HG02642 (cell line): ENCODE data around the gene BCAS1.

Experiments used
- ATAC-seq: cut with Tn5 transposase; IDR thresholded peaks from one replicate; pipeline ENCODE4 v1.9.1; 2021; ENCODE audit warnings: mild to moderate bottlenecking; ENCODE audit not compliant: unreplicated experiment, poor library complexity

BCAS1 gene

DNA sequence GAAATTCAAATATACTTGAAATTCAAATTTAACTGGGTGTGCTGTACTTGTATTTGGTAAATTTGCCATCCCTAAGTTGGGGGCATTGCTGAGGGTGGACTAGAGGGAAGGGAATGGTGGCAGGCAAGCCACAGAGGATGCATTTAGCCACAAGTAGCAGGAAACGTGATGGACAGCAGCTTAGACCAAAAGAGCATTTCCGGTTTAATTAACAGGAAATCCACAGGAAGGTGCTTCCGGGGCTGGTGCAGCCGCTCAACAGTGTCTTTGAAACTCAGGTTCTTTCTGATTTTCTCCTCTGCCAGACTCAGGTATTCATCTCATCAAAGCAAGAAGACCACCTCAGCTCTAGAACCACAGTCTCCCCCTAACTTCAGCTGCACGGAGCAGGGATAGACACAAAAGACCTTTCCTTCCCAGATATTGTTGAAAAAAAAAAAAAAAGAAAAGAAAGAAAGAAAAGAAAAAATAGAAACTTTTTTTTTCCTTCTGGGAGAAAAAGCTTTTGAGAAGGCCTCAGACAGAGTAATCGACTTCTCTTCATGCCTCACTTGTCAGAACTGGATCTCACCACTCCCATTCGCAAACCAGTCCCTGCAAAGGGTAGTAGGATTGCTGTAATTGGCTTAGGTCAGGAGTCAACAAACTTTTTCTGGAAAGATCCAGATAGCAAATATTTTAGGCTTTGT, 8.0 kb upstream of the BCAS1 start:
- ATAC-seq: no peak

DNA sequence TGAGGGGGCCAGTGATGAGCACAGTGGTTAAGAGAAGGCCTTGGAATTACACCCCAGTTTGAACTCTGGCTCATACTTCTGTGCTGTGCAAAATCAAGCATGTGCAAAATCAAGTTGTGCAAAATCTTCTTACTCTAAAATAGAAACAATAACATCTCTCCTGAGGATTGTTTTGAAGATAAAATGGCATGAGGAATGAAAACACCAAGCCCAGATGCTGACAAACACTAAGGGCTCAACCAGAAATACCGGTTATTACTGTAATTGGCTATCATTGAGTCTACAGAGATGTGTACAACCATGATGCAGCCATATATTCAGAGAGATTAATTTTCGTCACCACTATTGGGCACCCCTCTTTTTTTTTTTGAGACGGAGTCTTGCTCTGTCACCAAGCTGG, 5.9 kb upstream of the BCAS1 start:
- ATAC-seq: no peak

DNA sequence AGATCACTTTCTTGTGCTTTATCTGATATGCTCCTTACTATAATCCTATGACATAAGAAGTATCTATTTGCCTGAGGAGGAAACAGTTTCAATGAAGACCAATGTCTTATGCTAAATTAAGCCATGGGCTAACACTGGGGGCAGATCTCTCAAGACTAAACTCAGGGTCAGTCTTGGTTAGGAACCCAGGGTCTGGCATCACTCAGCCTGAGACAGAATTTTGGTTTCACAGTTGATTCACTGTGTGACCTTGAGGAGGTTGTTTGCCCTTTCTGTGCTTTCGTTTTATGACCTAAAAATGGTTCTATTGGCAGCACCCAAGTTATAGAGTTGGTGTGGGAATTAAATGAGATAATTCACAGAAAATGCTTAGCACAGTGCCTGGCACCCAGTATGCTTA, 4.9 kb upstream of the BCAS1 start:
- no peak for ATAC-seq

DNA sequence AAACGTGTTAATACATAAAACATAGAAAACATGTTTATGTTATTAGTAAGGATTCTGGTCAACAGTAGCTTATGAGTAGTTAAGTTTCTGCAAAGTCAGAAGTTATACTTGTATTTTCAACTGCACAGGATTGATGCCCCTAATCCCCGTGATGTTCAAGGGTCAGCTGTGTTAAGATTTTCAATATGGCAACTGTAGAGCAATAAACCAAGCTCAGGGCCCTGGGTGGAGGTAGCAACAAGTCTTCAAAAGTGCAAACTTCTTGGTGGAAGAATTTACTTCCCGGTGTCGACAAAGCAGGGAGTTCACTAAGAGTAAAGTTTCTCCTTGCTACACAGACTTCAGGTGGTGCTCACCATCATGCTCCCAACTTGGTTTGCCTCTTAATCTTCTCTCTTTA, 4.1 kb upstream of the BCAS1 start:
- ATAC-seq: no peak

DNA sequence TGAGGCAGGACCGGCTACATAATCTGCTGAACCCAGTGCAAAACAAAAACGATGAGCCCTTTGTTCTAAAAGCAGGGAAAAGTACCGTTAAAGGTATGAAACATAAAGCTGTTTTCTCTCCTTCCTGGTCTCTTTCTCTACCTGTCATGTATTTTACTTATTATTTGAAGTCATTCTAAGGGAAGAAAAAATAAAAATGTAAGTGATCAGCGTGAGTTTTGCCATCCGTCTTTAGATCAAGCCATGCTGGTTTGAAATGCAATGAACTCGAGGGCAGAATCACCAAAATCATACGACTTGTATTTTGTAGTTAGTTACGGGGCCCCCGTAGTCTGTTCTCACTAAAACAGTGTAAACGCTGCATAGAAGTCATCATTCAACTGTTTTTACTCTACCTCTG, 2.9 kb upstream of the BCAS1 start:
- ATAC-seq: no peak

DNA sequence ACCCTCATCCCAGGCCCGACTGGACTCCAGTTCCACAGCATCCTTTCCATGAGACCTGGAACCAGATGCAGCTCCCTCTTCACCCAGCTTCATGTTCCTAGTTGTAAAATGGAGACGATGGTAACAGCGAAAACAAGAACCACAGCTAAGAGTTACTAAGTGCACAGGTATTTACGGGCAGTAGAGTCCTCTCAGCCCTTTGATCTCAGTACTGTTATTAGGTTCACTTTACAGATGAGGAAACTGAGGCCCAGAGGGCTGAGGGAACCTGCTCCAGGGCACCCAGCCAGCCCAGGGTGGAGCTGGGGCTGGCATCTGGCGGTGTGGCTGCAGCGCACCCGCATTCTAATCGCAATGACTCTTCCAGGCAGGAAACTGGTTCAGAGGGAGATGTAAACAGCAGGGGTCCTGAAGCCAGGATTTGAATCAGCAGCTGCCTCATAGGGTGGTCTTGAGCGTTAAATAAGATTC, 858 bp downstream of the BCAS1 start:
- ATAC-seq: no peak

DNA sequence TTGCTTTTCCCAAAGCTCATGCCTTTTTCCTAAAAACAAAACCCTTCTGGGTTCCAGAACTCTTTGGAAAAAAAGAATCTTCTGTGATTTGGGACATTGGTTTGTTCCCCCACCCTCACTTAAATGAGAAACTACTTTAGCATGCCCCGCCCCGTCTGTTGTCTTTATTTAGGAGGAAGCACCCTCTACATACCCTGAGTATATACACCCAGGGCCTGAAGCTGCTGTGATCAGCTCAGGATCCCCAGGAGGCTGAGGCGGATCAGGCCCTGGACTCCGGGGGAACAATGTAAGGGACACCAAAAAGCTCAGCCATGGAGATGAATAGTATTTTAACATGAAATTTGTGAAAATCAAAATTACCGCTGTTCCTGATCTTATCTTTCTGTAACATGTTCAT, 1.4 kb downstream of the BCAS1 start:
- no peak for ATAC-seq

DNA sequence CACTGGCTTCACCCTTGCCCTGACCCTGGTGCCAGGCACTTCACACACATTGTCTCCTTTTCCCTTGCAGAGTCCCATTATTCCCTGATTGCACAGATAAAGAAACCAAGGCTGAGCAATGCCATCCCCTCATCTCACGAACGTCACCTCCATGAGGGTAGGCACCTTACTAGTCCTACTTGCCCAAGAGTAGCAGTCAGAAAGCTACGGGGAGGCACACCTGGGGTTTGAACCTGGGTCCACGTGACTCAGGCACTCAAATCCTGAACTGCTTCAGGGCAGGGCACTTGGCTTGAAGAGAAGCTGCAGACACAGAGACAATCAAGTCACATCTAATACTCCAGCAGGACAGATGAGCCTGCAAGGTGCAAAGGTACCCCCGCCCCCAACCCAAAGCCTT, 1.9 kb downstream of the BCAS1 start:
- no peak for ATAC-seq

DNA sequence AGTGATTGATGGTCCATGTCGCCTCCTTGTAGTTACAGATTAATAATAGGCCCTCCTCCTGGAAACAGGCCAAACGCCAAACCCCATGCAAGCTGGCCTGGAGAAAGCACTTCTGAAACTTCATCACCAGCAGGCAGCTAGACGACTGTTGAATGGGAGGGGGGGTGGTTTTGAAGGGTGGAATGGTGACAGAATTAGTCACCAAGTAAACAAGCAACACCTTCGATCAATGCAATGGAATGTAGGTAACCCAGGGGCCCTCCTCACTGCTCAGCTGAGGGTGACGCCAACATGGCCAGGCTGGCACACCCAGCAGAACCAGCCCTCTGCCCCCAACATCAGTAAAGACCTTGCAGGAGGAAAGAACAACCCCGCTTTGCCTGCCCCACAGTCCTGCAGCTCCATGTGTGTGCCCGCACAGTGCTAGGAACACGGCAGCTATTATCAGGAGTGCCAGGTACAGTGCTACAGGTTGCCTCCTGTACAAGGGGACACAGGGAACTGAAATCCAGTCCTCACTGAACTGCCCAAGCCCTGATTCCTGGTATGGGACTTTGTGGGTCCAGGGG, 2.7 kb downstream of the BCAS1 start:
- peak; percentile 51 for ATAC-seq

DNA sequence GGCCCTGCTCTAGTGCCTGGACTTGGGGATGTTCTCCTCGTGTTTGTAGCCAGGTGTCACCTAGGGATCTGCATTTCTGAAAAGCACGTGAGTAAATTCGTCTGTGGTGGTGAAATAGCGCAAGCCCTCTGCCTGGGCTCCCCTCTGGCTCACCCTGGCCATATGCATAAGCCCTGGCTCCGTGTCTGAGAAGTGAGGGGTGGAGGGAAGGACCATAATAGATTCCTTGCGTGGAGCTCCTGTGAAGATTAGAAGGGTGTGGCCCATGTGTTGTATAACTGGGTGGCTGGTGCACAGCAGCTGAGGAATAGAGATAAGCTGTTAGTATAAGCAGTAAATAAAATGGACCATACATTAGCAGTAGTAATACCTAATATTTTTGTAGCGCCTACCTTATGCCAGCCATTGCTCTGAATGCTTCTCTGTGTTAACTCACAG, 4.8 kb downstream of the BCAS1 start:
- no peak for ATAC-seq

DNA sequence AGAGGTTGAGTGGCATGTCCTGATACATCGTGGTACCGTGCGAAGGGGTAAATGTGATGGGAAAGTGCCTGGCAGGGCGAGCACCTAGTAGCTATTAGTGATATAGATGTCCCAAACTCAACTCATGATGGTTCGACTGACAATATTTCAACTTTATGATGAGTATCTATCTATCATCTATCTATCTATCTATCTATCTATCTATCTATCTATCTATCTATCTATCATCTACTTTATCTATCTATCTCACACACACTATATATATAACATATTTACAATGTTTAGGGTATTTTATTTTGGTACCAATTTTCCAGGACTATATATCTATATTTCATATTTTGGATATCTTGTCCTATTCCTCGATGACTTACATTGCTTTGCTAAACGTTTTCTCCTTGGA, 5.5 kb downstream of the BCAS1 start:
- ATAC-seq: no peak

DNA sequence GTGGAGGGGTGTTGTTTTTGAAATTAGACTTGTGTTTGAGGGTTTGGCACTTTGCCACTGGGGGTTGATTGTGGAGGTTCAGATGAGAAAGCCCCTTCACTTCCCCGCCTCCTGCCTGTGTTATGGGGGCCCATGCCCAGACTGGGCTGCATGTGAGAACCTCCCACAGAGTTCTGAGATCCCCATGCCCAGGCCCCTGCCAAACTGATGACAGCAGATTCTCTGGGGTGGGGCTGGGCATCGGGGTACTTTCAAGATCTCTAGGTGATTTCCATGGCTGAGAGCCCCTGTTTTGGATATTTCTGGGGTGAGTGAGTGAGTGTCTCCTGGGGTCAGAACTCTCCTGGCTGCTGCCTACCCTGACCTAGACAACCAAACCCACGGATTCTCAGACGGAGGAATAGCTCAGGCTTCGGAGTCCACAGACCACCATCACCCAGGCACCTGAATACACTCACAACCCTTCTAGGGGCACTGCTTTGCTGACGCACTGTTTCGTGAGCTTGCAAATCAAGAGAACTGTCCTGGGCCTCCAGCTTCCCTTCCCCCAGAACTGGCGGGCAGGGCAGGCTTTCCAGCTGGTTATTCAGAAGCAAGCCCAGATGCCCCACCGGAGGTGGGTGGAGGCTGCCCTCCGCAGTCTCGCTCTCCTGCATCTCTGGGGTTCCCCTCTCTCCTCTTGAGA, 6.3 kb downstream of the BCAS1 start:
- peak; percentile 40 for ATAC-seq

DNA sequence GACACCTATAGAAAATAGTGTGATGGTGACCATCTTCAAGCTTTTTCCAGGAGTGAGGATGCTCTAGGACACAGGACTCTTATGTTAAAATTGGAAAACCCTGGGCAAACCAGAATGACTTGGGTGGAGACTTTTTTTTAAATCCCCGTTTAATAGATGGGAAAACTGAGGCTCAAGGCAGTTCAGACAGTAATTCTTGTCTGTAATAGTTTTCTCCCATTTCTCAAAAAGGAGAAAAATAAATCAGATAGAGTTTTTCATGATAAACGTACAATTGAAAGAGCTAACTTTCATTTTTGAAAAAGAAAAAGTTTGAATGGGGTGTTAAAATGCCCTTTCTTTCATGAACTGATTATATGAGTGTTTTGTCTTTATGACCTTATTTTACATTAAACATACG, 6.8 kb downstream of the BCAS1 start:
- ATAC-seq: no peak

DNA sequence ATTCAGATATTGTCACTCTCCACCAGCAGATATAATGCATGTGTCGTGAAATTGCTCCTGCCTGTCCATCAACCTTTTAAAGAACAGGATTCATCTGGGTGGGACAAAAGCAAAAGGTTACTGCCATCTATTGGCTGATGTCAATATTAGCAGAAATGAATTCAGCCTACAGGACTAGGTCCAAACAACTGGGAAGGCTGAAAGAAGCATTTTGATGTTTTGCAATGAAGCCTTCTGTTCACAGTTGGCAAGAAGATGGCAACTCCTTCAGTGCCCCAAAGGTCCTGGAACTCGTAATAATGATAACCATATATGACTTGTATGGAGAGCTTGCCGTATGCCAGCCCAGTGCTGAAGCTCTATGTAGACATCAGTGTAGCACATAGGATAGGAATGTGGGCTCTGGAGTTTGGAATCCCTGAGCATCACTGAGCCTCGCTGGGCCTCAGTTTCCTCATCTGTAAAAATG, 7.5 kb downstream of the BCAS1 start:
- no peak for ATAC-seq

DNA sequence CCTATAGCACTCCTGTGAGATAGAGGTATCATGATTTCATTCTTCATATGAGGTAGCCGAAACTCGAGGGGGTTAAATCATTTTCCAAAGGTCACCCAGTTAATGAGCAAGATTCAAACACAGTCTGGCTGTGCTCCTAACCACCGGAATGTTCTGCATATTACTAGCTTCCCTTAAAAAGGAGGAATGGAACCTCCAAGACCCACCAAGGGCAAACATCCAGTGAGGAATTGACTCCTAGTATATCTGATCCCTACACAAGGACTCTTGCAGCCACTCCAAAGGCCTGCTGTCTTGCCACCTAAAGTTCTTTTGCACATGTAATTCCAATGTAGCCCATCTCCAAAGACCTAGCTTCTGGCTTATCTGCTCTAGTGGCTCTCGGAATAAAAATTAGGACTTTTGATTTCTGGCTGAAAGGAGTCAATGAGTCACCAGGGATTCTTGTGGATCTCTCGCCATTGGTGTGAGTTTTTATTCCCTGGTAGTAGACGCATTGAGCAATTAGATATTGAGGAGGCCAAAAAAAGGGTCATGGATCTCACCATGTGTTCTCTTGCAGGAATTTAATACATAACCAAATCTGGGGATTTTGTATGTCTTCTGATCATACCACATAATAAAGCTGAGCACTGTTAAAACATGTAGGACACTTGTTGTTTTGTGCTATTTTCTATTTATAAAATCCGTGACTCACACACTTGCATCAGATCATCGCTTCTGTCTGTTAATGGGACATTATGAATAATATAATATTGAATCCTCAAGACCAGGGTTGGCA, 9.1 kb downstream of the BCAS1 start:
- ATAC-seq: no peak

DNA sequence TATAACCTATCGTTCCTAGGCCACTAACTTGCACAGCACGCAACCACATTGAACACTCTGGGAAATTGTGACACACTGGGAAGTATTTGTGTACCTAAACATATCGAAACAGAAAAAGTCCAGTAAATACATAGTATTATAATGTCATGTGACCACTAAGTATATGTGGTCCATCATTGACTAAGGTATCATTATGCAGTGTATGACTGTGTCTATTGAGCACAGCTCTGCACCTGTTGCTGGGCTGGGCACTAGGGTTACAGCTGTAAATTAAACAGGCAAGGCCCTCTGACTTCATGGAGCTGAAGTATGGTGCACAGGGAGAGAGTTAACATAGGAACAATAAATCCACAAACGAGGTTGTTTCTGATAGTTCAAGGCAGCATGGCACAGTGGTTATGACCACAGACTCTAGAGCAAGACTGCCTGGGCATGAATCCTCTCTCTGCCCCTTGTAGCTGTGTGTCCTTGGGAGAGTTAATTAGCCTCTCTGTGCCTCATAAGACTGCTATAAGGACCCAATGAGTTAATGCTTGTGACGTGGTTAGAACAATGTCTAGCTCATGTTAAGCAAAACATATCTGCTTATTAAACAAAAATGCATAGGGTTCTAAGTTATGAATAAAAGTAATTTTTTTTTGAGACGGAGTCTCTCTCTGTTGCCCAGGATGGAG, 10.6 kb downstream of the BCAS1 start:
- ATAC-seq: no peak

DNA sequence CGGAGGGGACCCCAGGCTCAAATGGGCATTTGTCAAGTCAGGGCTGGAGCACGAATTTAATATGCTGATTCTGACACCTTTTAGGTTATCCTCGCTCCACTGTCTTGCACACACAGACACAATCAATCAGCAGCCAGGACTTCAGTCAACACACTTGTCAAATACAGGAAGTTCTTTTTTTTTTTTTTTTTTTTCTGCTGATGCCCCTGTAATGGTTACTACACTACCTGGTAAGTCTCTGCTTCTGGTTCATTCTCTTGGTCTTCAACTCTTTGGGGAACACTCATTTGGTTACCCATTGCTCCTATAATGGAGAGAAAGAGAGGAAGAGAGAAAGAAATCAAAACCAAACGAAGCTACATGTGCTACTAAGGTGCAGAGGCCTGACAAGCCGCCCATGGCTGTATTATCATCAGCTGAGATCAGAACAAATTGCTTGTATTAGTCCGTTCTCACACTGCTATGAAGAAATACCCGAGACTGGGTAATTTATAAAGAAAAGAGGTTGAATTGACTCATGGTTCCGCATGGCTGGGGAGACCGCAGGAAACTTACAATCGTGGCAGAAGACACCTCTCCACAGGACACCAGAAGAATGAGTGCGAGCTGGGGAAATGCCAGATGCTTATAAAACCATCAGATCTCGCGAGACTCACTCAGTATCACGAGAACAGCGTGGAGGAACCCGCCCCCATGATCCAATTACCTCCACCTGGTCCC, 11.8 kb downstream of the BCAS1 start:
- peak; percentile 59 for ATAC-seq

DNA sequence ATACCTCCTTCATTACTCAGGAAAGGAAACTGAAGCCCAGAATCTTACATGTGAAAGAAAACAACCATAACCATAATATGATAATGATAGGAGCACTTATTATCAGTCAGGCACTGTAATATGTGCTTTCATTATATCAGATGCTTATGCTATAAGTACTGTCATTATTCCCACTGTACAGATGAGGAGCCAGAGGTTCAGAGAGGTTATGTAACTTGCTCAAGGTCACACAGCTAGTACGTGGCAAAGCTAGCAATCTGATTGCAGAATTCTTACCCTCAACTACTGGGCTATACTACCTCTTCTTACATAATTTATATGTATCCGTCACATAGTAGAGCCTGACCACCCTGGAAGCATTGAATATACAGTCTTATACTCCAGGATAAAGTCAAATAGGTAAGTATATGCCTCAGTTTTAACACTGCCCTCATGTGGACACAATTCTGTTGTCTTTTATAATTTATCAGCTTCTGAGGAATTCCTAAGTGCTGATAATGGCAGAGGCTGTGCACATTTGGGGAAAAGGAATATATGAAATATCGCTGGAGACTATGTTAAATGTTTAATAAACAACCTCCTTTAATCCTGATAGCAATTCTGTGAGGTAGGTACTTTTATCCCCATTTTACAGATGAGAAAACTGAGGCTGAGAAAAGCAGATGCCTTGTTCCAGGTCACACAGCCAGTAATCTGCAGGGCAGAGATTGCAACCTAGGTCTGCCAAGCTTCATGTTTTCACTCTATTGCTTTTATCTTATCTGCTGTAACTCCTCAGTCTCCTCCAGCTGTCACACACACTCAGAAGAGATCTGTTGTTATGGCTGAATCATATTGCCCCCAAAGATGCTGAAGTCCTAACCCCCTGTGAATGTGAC, 13.4 kb downstream of the BCAS1 start:
- ATAC-seq: no peak

DNA sequence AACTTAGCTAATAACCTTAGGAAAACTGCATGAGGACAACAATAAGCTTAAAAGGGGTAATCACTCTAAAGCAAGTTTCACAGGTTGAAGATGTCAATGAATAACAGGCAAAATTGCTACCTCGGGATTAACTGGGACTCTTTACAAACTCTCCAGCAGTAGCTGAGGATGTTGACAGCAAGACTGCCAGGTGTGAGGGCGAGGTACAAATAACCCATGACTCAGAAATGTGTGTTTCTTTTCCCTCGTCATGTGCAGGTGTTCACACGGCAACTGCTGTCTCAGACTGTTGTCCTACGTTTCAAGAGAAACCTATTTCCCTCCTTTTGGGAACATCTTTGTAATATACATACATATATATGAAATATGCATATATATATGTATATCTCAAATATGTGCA, 15.9 kb downstream of the BCAS1 start:
- ATAC-seq: no peak
